H1 (cell line): ENCODE data around the gene ECEL1. TPM values are rescaled to one million over a fixed set of nuclear protein-coding genes. Genes with fewer than 3 reads are reported as not detected.

Experiments used
- CTCF ChIA-PET: fragments of 300-600 bp; sonication (Branson Sonifier 250); formaldehyde crosslinking; loops from one replicate; lab custom pipeline; 2021; ENCODE audit not compliant: partially characterized antibody; lab: Charles Lee
- POLR2A ChIA-PET: fragments of 300-600 bp; sonication (Branson Sonifier 250); formaldehyde crosslinking; loops from one replicate; lab custom pipeline; 2021; ENCODE audit warnings: inconsistent platforms; ENCODE audit not compliant: partially characterized antibody; lab: Charles Lee
- DNase-seq, 2 experiments: peaks; one replicate each; pipeline versions ENCODE4 v3.0.0 to v3.0.0-alpha.2; 2010 to 2022; ENCODE audit warnings: low spot score in 2 of 2, low read depth in 1 of 2, mixed read lengths in 1 of 2
- FAIRE-seq: peaks from 2 replicates; lab custom pipeline; 2011; peaks lifted over from hg19 to GRCh38; lab: Jason Lieb, UNC
- H2AFZ ChIP-seq: 2 replicates; pipeline ENCODE4 v1.8.1; 2012; ENCODE audit warnings: low read length, inconsistent platforms
- H2AK5ac ChIP-seq: 2 replicates; pipeline ENCODE4 v1.6.1; 2013; ENCODE audit warnings: low read depth, low read length
- H2BK120ac ChIP-seq: replicated peaks from 2 replicates; pipeline ENCODE3; 2013; ENCODE audit warnings: low read depth, low read length, inconsistent platforms
- H2BK12ac ChIP-seq: 2 replicates; pipeline ENCODE4 v1.6.1; 2013; ENCODE audit warnings: low read depth, low read length
- H2BK15ac ChIP-seq: 2 replicates; pipeline ENCODE4 v1.6.1; 2013; ENCODE audit warnings: low read length
- H2BK20ac ChIP-seq: 2 replicates; pipeline ENCODE4 v1.6.1; 2013; ENCODE audit warnings: low read length
- H2BK5ac ChIP-seq: 2 replicates; pipeline ENCODE4 v1.6.1; 2013; ENCODE audit warnings: low read depth, low read length
- H3K14ac ChIP-seq: 2 replicates; pipeline ENCODE4 v1.6.1; 2013; ENCODE audit warnings: inconsistent platforms; ENCODE audit not compliant: insufficient read length
- H3K18ac ChIP-seq: 2 replicates; pipeline ENCODE4 v1.6.1; 2013; ENCODE audit warnings: low read length; ENCODE audit errors: extremely low read depth
- H3K23ac ChIP-seq: 2 replicates; pipeline ENCODE4 v1.6.1; 2013; ENCODE audit warnings: inconsistent platforms; ENCODE audit not compliant: insufficient read length
- H3K23me2 ChIP-seq: 2 replicates; pipeline ENCODE4 v1.6.1; 2013; ENCODE audit warnings: low read depth, low read length
- H3K27ac ChIP-seq: 2 replicates; pipeline ENCODE4 v1.6.1; 2011; ENCODE audit warnings: low read depth, low read length, inconsistent platforms
- H3K27me3 ChIP-seq, 4 experiments: replicated peaks in 1 of 4; 1 replicate in 1 of 4; 2 replicates in 3 of 4; pipeline versions ENCODE4 v1.6.1 to v1.8.1; 2011 to 2013; ENCODE audit warnings: low read length in 3 of 4, mild to moderate bottlenecking in 3 of 4, inconsistent platforms in 2 of 4, mixed read lengths in 2 of 4, moderate library complexity in 1 of 4; ENCODE audit not compliant: control insufficient read depth in 3 of 4, insufficient read depth in 3 of 4; ENCODE audit errors: extremely low read depth in 1 of 4
- H3K36me3 ChIP-seq, 4 experiments: 2 replicates each; pipeline versions ENCODE4 v1.6.1 to v1.8.1; 2011 to 2013; ENCODE audit warnings: mild to moderate bottlenecking in 4 of 4, low read length in 3 of 4, moderate library complexity in 2 of 4, control low read depth in 1 of 4, inconsistent platforms in 1 of 4; ENCODE audit not compliant: insufficient read depth in 4 of 4, control insufficient read depth in 2 of 4
- H3K4ac ChIP-seq: replicated peaks from 2 replicates; pipeline ENCODE3; 2013; ENCODE audit warnings: low read length, low read depth, mixed read lengths, inconsistent platforms; ENCODE audit not compliant: insufficient read length
- H3K4me1 ChIP-seq, 4 experiments: replicated peaks in 1 of 4; 1 replicate in 1 of 4; 2 replicates in 3 of 4; pipeline versions ENCODE4 v1.6.1 to v1.8.1; 2011 to 2013; ENCODE audit warnings: low read length in 3 of 4, inconsistent platforms in 2 of 4, mixed read lengths in 1 of 4; ENCODE audit not compliant: insufficient read depth in 4 of 4, control insufficient read depth in 3 of 4
- H3K4me2 ChIP-seq, 2 experiments: 2 replicates each; pipeline versions ENCODE4 v1.6.1 to v1.8.1; 2011 to 2013; ENCODE audit warnings: low read depth in 2 of 2, low read length in 2 of 2, control low read depth in 1 of 2, inconsistent platforms in 1 of 2, mild to moderate bottlenecking in 1 of 2; ENCODE audit not compliant: insufficient read depth in 1 of 2
- H3K4me3 ChIP-seq, 4 experiments: fragments of 200-600, 300-600 bp in 1 of 4; sonication (generic), shearing (Covaris generic), sonication (Bioruptor Twin) in 1 of 4; 2 replicates each; pipeline versions ENCODE4 v1.5.1 to v1.8.1; 2011 to 2016; ENCODE audit warnings: low read length in 4 of 4, low read depth in 3 of 4, control low read depth in 2 of 4, inconsistent platforms in 2 of 4, mild to moderate bottlenecking in 2 of 4, mixed read lengths in 1 of 4, moderate library complexity in 1 of 4; ENCODE audit not compliant: insufficient read depth in 2 of 4; ENCODE audit errors: extremely low read depth in 1 of 4
- H3K56ac ChIP-seq: replicated peaks from 2 replicates; pipeline ENCODE3; 2013; ENCODE audit warnings: low read depth, mild to moderate bottlenecking, mixed read lengths, low read length, inconsistent platforms; ENCODE audit not compliant: insufficient read length
- H3K79me1 ChIP-seq: 2 replicates; pipeline ENCODE4 v1.6.1; 2013; ENCODE audit warnings: low read depth, low read length, control low read depth
- H3K79me2 ChIP-seq, 2 experiments: 2 replicates each; pipeline versions ENCODE4 v1.6.1 to v1.8.1; 2012 to 2013; ENCODE audit warnings: low read length in 2 of 2, mild to moderate bottlenecking in 2 of 2, inconsistent platforms in 1 of 2; ENCODE audit not compliant: insufficient read depth in 2 of 2, control insufficient read depth in 1 of 2
- H3K9ac ChIP-seq, 4 experiments: replicated peaks in 1 of 4; 1 replicate in 1 of 4; 2 replicates in 3 of 4; pipeline versions ENCODE4 v1.6.1 to v1.8.1; 2011 to 2013; ENCODE audit warnings: low read depth in 3 of 4, low read length in 3 of 4, control low read depth in 2 of 4, mild to moderate bottlenecking in 2 of 4, moderate library complexity in 2 of 4, inconsistent platforms in 1 of 4; ENCODE audit errors: extremely low read depth in 1 of 4
- H3K9me3 ChIP-seq, 2 experiments: 2 replicates each; pipeline versions ENCODE4 v1.6.1 to v1.8.1; 2012 to 2013; ENCODE audit warnings: mild to moderate bottlenecking in 2 of 2, moderate library complexity in 2 of 2, control low read depth in 1 of 2, inconsistent platforms in 1 of 2, low read depth in 1 of 2, low read length in 1 of 2, mixed read lengths in 1 of 2; ENCODE audit not compliant: insufficient read depth in 2 of 2
- H4K20me1 ChIP-seq, 2 experiments: replicated peaks in 1 of 2; 2 replicates each; pipeline versions ENCODE3 to v1.8.1; 2011 to 2013; ENCODE audit warnings: inconsistent platforms in 2 of 2, low read length in 2 of 2, mild to moderate bottlenecking in 1 of 2; ENCODE audit not compliant: insufficient read depth in 2 of 2, control insufficient read depth in 1 of 2
- H4K5ac ChIP-seq: 2 replicates; pipeline ENCODE4 v1.6.1; 2013; ENCODE audit warnings: low read length, low read depth, mixed read lengths, inconsistent platforms; ENCODE audit not compliant: insufficient read length
- H4K8ac ChIP-seq: 2 replicates; pipeline ENCODE4 v1.8.0; 2013; ENCODE audit warnings: mild to moderate bottlenecking, moderate library complexity, low read length, inconsistent platforms; ENCODE audit not compliant: insufficient read depth; ENCODE audit errors: extremely low read depth
- H4K91ac ChIP-seq: replicated peaks from 2 replicates; pipeline ENCODE3; 2013; ENCODE audit warnings: low read length, mixed read lengths, inconsistent platforms; ENCODE audit not compliant: insufficient read length
- CHD2 ChIP-seq: IDR thresholded peaks from 2 replicates; pipeline ENCODE4 v1.6.1; 2012; ENCODE audit warnings: low read length, improper control_type of control experiment
- HDAC6 ChIP-seq: IDR thresholded peaks from one replicate; pipeline ENCODE4 v1.7.1; 2012; ENCODE audit warnings: low read depth, mild to moderate bottlenecking, inconsistent platforms, low read length, moderate library complexity
- JUND ChIP-seq: IDR thresholded peaks from 2 replicates; pipeline ENCODE4 v1.6.1; 2011; ENCODE audit warnings: mild to moderate bottlenecking, improper control_type of control experiment, low read length
- SRF ChIP-seq: IDR thresholded peaks from 2 replicates; pipeline ENCODE4 v1.6.1; 2011; ENCODE audit warnings: mild to moderate bottlenecking, low read depth, low read length, moderate library complexity
- WGBS, 2 experiments: shearing (Covaris generic) in 1 of 2; methylation state at CpG; one replicate each; pipeline versions ENCODE4 v1.1.6 to v1.1.7; 2013 to 2015; ENCODE audit warnings: low lambda C conversion rate in 2 of 2, mixed read lengths in 2 of 2, inconsistent platforms in 1 of 2, low coverage in 1 of 2, missing lambda C conversion rate in 1 of 2; ENCODE audit not compliant: insufficient replicate concordance in 2 of 2, insufficient coverage in 1 of 2, insufficient read length in 1 of 2; ENCODE audit errors: extremely low coverage in 1 of 2, missing lambda C conversion rate in 1 of 2; 5-methylcytosine and 5-hydroxymethylcytosine counted together
- polyA plus RNA-seq, 7 experiments: library from polyadenylated mRNA; depleted of rRNA in 3 of 7; stranded (reverse) in 5 of 7; unstranded in 2 of 7; fragments of >200 nt in 5 of 7; fragments of 200-250 nt in 2 of 7; gene quantifications; 1 replicate in 5 of 7; 2 replicates in 1 of 7; 4 replicates in 1 of 7; pipeline versions ENCODE4 v1.2.1 to v1.2.3, GENCODE V29; 2011 to 2013; ENCODE audit warnings: missing spikeins in 2 of 7, mixed read lengths in 2 of 7
- total RNA-seq: library from RNA; stranded (reverse); fragmentation: NEBNext Ultra II Directional; extraction: Animal tissue kit (Norgen Biotek cat#: 25700); gene quantifications from 2 replicates; pipeline ENCODE4 v1.2.1, GENCODE V29; 2021
- TF ChIP-seq, protein P1 (sequence below): IDR thresholded peaks from 2 replicates; pipeline ENCODE4 v1.6.1; 2012; ENCODE audit warnings: low read length, inconsistent platforms

Gene ECEL1
- total and polyA plus RNA-seq, 2 of the 8 experiments (the other 6 are each of a cell fraction or from before 2014, with no cell fraction given), result 7.7 to 20.2 TPM

- Histone ChIP-seq H3K27ac (no peak overlapping the region), H2BK15ac (no peak overlapping the region), H3K56ac (no peak overlapping the region), H2AFZ (no peak overlapping the region), H4K91ac (no peak overlapping the region), H3K9ac (no peak overlapping the region), H3K4me2 (peak overlapping the region; percentile 56 to 79; a peak in 3 of 4 replicates), H3K23me2 (peaks cover 12% of the 10 kb centered on the region; the same call in 1 of the 2 replicates), H3K27me3 (peaks cover 35 to 56% (median 49%) of the 10 kb centered on the region in 4 experiments), H3K4ac (no peak overlapping the region), H2BK120ac (no peak overlapping the region), H4K5ac (no peak overlapping the region), H3K14ac (no peak overlapping the region), H3K79me2 (no peaks in the 10 kb centered on the region), H2AK5ac (0 out of 2 replicates have a peak overlapping the region, but pooled peaks have one; percentile 49), H3K23ac (no peak overlapping the region), H2BK12ac (no peak overlapping the region), H2BK20ac (0 out of 2 replicates have a peak overlapping the region, but pooled peaks have one; percentile 32), H3K4me3 (peak overlapping the region in 1 of 4 experiments; percentile 62; a peak in 1 of 8 replicates), H4K8ac (no peak overlapping the region), H2BK5ac (no peak overlapping the region), H3K79me1 (no peaks in the 10 kb centered on the region), H3K4me1 (peaks cover 0 to 41% (median 23%) of the 10 kb centered on the region in 4 experiments; a peak in 6 of 7 replicates), H3K9me3 (no peaks in the 10 kb centered on the region; a peak in 1 of 4 replicates), H4K20me1 (peaks cover 4 to 8% of the 10 kb centered on the region in 2 experiments), H3K36me3 (peaks cover 0 to 11% (median 0%) of the 10 kb centered on the region in 4 experiments; a peak in 1 of 8 replicates), H3K18ac (no peak overlapping the region; the same call in 1 of the 2 replicates)
- CTCF ChIA-PET, result interaction anchor here (1.0 to 3.6 kb wide), 6 partner anchors 10 to 44 kb away, joined by 3 to 32 read pairs (median 4); partner anchors contain the start of gene PRSS56
- TF ChIP-seq JUND, result no peak
- TF ChIP-seq SRF, result no peak
- TF ChIP-seq CHD2, result no peak
- TF ChIP-seq, protein P1, sequence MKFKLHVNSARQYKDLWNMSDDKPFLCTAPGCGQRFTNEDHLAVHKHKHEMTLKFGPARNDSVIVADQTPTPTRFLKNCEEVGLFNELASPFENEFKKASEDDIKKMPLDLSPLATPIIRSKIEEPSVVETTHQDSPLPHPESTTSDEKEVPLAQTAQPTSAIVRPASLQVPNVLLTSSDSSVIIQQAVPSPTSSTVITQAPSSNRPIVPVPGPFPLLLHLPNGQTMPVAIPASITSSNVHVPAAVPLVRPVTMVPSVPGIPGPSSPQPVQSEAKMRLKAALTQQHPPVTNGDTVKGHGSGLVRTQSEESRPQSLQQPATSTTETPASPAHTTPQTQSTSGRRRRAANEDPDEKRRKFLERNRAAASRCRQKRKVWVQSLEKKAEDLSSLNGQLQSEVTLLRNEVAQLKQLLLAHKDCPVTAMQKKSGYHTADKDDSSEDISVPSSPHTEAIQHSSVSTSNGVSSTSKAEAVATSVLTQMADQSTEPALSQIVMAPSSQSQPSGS, result no peak
- no peak for TF ChIP-seq HDAC6
- DNase-seq, result no peak
- FAIRE-seq, result no peak
- POLR2A ChIA-PET, result interaction anchor here (0.6 to 1.6 kb wide), 6 partner anchors 15 to 102 kb away, joined by 3 to 5 read pairs (median 4); no protein-coding TSS in a partner anchor
- 73% methylated on average over 5 of the region's 5 CpGs; no CpG with 5 or more reads in 1 of the 2 experiments for WGBS, 2 experiments
Measured at GRCh38 chr2:232488721-232489300, 1.2 kb upstream of the ECEL1 start.
